Neural progenitor cell (in vitro differentiated cells): ENCODE results near the gene TBCCD1.

Experiments
- EZH2 ChIP-seq: fragments of 200-600 bp; sonication (generic); IDR thresholded peaks from 2 replicates; pipeline ENCODE4 v1.6.1; 2017; ENCODE audit warnings: antibody characterized with exemption, mild to moderate bottlenecking, moderate library complexity
- EZH2phosphoT487 ChIP-seq: fragments of 200-600 bp; sonication (generic); IDR thresholded peaks from 2 replicates; pipeline ENCODE4 v1.6.1; 2017; ENCODE audit warnings: antibody characterized with exemption
- TF ChIP-seq, protein P1 (sequence below): fragments of 200-600 bp; sonication (generic); IDR thresholded peaks from 2 replicates; pipeline ENCODE4 v1.5.1; 2017; ENCODE audit warnings: antibody characterized with exemption, mild to moderate bottlenecking

DNA sequence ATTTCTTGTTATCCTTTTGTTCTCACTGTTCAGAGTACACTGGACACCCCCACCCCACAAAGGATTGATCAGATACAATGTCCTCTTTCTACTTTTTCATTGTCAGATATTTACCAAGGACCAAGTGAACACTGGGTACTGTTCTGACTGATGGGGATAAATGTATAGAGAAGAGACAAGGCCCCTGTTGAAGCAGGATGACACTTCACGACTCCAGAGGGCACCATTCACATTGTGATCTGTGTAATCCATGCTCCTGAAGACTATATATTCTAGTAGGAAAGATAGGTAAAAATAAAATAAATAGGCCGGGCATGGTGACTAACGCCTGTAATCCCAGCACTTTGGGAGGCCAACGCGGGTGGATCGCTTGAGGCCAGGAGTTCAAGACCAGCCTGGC, 15.8 kb downstream of the TBCCD1 start:
- TF ChIP-seq, protein P1, sequence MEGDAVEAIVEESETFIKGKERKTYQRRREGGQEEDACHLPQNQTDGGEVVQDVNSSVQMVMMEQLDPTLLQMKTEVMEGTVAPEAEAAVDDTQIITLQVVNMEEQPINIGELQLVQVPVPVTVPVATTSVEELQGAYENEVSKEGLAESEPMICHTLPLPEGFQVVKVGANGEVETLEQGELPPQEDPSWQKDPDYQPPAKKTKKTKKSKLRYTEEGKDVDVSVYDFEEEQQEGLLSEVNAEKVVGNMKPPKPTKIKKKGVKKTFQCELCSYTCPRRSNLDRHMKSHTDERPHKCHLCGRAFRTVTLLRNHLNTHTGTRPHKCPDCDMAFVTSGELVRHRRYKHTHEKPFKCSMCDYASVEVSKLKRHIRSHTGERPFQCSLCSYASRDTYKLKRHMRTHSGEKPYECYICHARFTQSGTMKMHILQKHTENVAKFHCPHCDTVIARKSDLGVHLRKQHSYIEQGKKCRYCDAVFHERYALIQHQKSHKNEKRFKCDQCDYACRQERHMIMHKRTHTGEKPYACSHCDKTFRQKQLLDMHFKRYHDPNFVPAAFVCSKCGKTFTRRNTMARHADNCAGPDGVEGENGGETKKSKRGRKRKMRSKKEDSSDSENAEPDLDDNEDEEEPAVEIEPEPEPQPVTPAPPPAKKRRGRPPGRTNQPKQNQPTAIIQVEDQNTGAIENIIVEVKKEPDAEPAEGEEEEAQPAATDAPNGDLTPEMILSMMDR = no peak
- TF ChIP-seq EZH2 = no peak
- TF ChIP-seq EZH2phosphoT487 = no peak
